K562 (cell line): ENCODE results near the gene PTPRR.

ENCODE experiments used
- BDP1 ChIP-seq: IDR thresholded peaks from 3 replicates; pipeline ENCODE4 v1.6.1; 2011; ENCODE audit not compliant: insufficient read length, insufficient read depth
- CCNT2 ChIP-seq: IDR thresholded peaks from 2 replicates; pipeline ENCODE4 v1.6.1; 2011; ENCODE audit warnings: borderline replicate concordance, low read depth, mild to moderate bottlenecking, moderate library complexity, mixed read lengths, low read length; ENCODE audit not compliant: insufficient read length; ENCODE audit errors: extremely low read depth
- MAZ ChIP-seq, 2 experiments: fragments of 450-650 bp in 1 of 2; sonication (generic) in 1 of 2; formaldehyde crosslinking; IDR thresholded peaks in 1 of 2; conservative IDR thresholded peaks in 1 of 2; 2 replicates each; pipeline versions ENCODE4 v1.4.0 to v1.5.0; 2020; ENCODE audit warnings: mild to moderate bottlenecking in 1 of 2, missing genetic modification reagents in 1 of 2
- ZNF354B ChIP-seq: fragments of 250-450 bp; sonication (Bioruptor Pico); IDR thresholded peaks from 2 replicates; pipeline ENCODE4 v1.4.0; 2020
- TF ChIP-seq, protein P1 (sequence below): sonication (generic); formaldehyde crosslinking; IDR thresholded peaks from 2 replicates; pipeline ENCODE4 v1.8.1; 2023; ENCODE audit warnings: mild to moderate bottlenecking, missing genetic modification reagents
- TF ChIP-seq, protein P2 (sequence below), 3 experiments: IDR thresholded peaks in 2 of 3; conservative IDR thresholded peaks in 1 of 3; 2 replicates each; pipeline ENCODE4 v1.5.1; 2011 to 2012; ENCODE audit warnings: low read length in 3 of 3, mild to moderate bottlenecking in 3 of 3, control low read depth in 2 of 3, improper control_type of control experiment in 1 of 3, inconsistent platforms in 1 of 3, low read depth in 1 of 3, mixed read lengths in 1 of 3, moderate library complexity in 1 of 3; ENCODE audit not compliant: insufficient read depth in 2 of 3
- TF ChIP-seq, protein P3 (sequence below), 2 experiments: fragments of 450-650 bp in 1 of 2; sonication (generic) in 1 of 2; formaldehyde crosslinking in 1 of 2; IDR thresholded peaks in 1 of 2; conservative IDR thresholded peaks in 1 of 2; 2 replicates each; pipeline versions ENCODE4 v1.6.1 to v1.8.1; 2016 to 2023; ENCODE audit warnings: mild to moderate bottlenecking in 2 of 2, moderate library complexity in 2 of 2, inconsistent platforms in 1 of 2, missing genetic modification reagents in 1 of 2
- TF ChIP-seq, protein P4 (sequence below): fragments of 250-450 bp; sonication (Bioruptor Pico); IDR thresholded peaks from 2 replicates; pipeline ENCODE4 v1.9.0; 2021; ENCODE audit warnings: mild to moderate bottlenecking
- TF ChIP-seq, protein P5 (sequence below): fragments of 450-650 bp; IDR thresholded peaks from 2 replicates; pipeline ENCODE4 v1.6.1; 2017; ENCODE audit warnings: antibody characterized with exemption, mild to moderate bottlenecking

DNA sequence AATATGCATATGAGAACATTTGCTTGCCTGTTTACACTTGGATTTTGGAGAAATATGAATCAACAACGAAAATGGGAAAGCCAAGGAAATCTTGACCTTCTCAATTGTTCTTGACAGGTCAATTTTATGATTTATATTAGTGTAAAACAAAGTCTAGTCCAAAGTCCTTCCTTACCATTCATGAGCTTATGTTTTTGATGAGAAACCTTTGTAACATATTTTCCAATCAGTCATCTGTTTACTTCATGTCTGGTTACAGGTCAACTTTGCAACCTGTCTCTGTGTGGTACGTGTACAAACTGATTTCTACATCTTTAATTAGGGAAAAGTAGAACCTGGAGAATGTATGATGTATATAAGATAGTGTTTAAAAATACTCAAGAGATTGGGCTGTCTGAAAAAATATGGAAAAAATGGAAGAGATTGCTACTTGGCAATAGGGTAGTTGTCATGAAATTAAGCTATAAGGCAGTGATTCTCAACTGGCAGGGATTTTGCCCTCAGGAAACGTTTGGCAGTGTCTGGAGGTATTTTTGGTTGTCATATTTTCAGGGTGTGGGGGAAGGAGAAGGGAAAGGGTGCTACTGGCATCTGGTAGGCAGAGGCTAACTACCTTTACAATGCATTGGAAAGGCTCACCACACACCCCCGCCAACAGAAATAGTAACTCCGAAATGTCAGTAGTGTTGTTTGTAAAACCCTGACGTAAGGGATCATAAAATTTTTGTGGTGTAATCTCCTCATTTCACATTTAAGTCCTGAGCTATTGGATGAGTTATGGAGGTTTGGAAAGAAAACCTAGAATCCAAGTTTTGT lies 172.9 kb downstream of the PTPRR start:
- TF ChIP-seq ZNF354B (CRISPR knock-in tag) (no peak), CCNT2 (no peak), MAZ (CRISPR knock-in tag; conservative IDR thresholded peaks at IDR 0.05 in 1 of 2, IDR thresholded peaks at IDR 0.05 in 1 of 2) (no peak), BDP1 (no peak)
- TF ChIP-seq, protein P1, sequence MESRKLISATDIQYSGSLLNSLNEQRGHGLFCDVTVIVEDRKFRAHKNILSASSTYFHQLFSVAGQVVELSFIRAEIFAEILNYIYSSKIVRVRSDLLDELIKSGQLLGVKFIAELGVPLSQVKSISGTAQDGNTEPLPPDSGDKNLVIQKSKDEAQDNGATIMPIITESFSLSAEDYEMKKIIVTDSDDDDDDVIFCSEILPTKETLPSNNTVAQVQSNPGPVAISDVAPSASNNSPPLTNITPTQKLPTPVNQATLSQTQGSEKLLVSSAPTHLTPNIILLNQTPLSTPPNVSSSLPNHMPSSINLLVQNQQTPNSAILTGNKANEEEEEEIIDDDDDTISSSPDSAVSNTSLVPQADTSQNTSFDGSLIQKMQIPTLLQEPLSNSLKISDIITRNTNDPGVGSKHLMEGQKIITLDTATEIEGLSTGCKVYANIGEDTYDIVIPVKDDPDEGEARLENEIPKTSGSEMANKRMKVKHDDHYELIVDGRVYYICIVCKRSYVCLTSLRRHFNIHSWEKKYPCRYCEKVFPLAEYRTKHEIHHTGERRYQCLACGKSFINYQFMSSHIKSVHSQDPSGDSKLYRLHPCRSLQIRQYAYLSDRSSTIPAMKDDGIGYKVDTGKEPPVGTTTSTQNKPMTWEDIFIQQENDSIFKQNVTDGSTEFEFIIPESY (CRISPR knock-in tag) = no peak
- TF ChIP-seq, protein P2, sequence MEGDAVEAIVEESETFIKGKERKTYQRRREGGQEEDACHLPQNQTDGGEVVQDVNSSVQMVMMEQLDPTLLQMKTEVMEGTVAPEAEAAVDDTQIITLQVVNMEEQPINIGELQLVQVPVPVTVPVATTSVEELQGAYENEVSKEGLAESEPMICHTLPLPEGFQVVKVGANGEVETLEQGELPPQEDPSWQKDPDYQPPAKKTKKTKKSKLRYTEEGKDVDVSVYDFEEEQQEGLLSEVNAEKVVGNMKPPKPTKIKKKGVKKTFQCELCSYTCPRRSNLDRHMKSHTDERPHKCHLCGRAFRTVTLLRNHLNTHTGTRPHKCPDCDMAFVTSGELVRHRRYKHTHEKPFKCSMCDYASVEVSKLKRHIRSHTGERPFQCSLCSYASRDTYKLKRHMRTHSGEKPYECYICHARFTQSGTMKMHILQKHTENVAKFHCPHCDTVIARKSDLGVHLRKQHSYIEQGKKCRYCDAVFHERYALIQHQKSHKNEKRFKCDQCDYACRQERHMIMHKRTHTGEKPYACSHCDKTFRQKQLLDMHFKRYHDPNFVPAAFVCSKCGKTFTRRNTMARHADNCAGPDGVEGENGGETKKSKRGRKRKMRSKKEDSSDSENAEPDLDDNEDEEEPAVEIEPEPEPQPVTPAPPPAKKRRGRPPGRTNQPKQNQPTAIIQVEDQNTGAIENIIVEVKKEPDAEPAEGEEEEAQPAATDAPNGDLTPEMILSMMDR (IDR thresholded peaks at IDR 0.05 in 2 of 3, conservative IDR thresholded peaks at IDR 0.05 in 1 of 3; ENCODE audit: insufficient read depth in 2 of 3, low read depth in 1 of 3, low read length in 3 of 3) = no peak
- TF ChIP-seq, protein P3, sequence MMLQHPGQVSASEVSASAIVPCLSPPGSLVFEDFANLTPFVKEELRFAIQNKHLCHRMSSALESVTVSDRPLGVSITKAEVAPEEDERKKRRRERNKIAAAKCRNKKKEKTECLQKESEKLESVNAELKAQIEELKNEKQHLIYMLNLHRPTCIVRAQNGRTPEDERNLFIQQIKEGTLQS (IDR thresholded peaks at IDR 0.05) = no peak
- TF ChIP-seq, protein P3 (CRISPR knock-in tag; conservative IDR thresholded peaks at IDR 0.05) = no peak
- TF ChIP-seq, protein P4, sequence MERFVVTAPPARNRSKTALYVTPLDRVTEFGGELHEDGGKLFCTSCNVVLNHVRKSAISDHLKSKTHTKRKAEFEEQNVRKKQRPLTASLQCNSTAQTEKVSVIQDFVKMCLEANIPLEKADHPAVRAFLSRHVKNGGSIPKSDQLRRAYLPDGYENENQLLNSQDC (CRISPR knock-in tag) = no peak
- TF ChIP-seq, protein P5, sequence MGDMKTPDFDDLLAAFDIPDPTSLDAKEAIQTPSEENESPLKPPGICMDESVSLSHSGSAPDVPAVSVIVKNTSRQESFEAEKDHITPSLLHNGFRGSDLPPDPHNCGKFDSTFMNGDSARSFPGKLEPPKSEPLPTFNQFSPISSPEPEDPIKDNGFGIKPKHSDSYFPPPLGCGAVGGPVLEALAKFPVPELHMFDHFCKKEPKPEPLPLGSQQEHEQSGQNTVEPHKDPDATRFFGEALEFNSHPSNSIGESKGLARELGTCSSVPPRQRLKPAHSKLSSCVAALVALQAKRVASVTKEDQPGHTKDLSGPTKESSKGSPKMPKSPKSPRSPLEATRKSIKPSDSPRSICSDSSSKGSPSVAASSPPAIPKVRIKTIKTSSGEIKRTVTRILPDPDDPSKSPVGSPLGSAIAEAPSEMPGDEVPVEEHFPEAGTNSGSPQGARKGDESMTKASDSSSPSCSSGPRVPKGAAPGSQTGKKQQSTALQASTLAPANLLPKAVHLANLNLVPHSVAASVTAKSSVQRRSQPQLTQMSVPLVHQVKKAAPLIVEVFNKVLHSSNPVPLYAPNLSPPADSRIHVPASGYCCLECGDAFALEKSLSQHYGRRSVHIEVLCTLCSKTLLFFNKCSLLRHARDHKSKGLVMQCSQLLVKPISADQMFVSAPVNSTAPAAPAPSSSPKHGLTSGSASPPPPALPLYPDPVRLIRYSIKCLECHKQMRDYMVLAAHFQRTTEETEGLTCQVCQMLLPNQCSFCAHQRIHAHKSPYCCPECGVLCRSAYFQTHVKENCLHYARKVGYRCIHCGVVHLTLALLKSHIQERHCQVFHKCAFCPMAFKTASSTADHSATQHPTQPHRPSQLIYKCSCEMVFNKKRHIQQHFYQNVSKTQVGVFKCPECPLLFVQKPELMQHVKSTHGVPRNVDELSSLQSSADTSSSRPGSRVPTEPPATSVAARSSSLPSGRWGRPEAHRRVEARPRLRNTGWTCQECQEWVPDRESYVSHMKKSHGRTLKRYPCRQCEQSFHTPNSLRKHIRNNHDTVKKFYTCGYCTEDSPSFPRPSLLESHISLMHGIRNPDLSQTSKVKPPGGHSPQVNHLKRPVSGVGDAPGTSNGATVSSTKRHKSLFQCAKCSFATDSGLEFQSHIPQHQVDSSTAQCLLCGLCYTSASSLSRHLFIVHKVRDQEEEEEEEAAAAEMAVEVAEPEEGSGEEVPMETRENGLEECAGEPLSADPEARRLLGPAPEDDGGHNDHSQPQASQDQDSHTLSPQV = no peak
